Measurements from ENCODE around the gene DDX54.

GRCh38 chr12:113233967-113234366 is 48.7 kb upstream of the DDX54 start:
- TF ChIP-seq EZH2phosphoT487 (IDR thresholded peaks at IDR 0.05; ENCODE audit: low read depth) (no peak), CTCF (IDR thresholded peaks at IDR 0.05; ENCODE audit: low read depth, low read length) (no peak)
